ENCODE data around the gene ING2. TPM values are rescaled to one million over a fixed set of nuclear protein-coding genes. Genes with fewer than 3 reads are reported as not detected.

ING2 gene
- total RNA-seq, 1 donor from 2014 or later: 9.5 TPM

DNA sequence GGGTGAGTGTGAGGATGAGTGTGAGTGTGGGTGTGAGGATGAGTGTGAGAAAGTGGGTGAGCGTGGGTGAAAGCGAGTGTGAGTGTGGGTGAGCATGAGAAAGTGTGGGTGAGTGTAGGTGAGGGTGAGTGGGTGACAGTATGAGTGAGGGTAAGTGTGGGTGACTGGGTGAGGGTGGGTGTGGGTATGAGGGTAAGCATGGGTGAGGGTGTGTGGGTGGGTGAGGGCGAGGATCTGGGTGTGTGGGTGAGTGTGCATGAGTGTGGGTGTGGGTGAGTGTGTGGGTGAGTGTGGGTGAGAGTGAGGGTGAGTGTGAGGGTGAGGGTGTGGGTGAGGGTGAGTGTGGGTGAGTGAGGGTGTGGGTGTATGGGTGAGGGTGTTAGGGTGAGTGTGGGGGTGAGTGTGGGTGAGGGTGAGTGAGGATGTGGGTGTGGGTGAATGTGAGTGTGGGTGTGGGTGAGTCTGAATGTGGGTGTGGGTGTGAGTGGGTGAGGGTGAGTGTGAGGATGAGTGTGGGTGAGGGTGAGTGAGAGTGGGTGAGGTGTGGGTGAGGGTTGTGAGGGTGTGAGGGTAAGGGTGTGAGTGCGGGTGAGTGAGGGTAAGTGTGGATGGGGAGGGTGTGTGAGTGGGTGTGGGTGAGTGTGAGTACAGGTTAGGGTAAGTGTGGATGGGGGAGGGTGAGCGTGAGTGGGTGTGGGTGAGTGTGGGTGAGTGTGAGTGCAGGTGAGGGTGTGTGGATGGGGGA is 48.9 kb downstream of the ING2 start:
- no peak overlapping the region for H3K4me3 ChIP-seq
- no peaks in the 10 kb centered on the region for H3K36me3 ChIP-seq
- intact Hi-C loops (cut with DNase I): no loop called here
- ATAC-seq: peak; percentile 24 to 62
- no peaks in the 10 kb centered on the region for H3K9me3 ChIP-seq
- peaks cover 5% of the 10 kb centered on the region for H3K27me3 ChIP-seq (ENCODE audit: low read depth)
- H3K4me1 ChIP-seq: peaks cover 4% of the 10 kb centered on the region
- no peak overlapping the region for H3K27ac ChIP-seq
- DNase-seq: no peak
- TF ChIP-seq CTCF (IDR thresholded peaks at IDR 0.05): no peak

- no peak overlapping the region for H3K4me3 ChIP-seq
- no peak overlapping the region for H3K27ac ChIP-seq
- no peaks in the 10 kb centered on the region for H3K9me3 ChIP-seq
- H3K36me3 ChIP-seq: no peaks in the 10 kb centered on the region
- H3K4me1 ChIP-seq: peaks cover 4% of the 10 kb centered on the region
- ATAC-seq (peak; percentile 36 to 42), DNase-seq (no peak)
- intact Hi-C loops (cut with DNase I): no loop called here
- TF ChIP-seq CTCF (IDR thresholded peaks at IDR 0.05): no peak
- H3K27me3 ChIP-seq (ENCODE audit: low read depth): peaks cover 5% of the 10 kb centered on the region
These were observed 49.5 kb downstream of the ING2 start for GRCh38 chr4:183554346-183554686.

DNA sequence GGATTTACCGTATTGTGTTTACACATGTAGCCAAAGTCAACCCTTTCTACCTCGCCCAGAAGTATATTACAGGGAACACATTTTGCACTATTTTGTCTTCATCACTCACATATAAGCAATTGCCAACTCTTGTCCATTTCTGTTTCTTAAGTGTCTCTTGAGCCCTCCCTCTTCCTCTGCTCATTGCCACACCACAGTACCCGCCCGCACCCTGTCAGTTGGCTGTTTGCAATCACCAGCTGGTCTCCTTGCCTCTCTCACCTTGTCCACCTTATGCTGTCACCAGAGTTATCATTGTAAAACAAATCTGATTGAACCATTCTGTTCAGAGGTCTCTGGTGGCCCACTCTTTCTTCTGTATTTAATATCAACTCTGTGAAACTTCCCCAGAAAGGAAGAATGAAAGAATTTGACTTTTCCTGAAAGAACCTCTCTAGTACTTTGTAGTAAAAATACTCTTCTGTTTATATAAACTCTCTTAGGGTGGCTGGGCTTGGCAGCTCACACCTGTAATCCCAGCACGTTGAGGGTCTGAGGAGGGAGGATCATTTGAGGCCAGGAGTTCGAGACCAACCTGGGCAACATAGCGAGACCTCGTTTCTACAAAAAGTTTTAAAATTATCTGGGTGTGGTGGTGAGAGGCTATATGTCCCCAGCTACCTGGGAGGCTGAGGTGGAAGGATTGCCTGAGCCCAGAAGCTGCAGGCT is 50.2 kb downstream of the ING2 start:
- Histone ChIP-seq H3K4me1 (peaks cover 4% of the 10 kb centered on the region), H3K27me3 (ENCODE audit: low read depth) (peaks cover 4% of the 10 kb centered on the region), H3K36me3 (no peaks in the 10 kb centered on the region), H3K9me3 (no peaks in the 10 kb centered on the region), H3K27ac (no peak overlapping the region), H3K4me3 (no peak overlapping the region)
- TF ChIP-seq CTCF (IDR thresholded peaks at IDR 0.05): no peak
- intact Hi-C loops (cut with DNase I): no loop called here
- ATAC-seq: peak; percentile 83 to 90
- peak; percentile 58 for DNase-seq

DNA sequence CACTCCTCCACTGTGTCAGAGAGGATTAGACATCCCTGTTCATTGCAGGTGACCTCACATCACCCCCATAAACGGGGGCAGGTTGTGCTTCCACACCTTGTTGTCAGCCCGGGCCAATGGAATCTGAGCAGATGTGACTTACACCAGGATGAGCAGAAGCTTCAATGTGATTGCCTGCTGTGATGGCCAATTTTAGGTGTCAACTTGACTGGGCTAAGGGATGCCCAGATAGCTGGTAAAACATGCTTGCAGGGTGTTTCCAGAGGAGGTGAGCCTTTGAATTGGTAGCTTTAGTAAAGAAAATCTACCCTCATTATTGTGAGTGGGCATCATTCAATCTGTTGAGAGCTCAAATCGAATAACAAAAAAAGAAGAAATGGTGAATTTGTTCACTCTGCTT is 52.1 kb downstream of the ING2 start:
- intact Hi-C loops (cut with DNase I): no loop called here
- Histone ChIP-seq H3K27me3 (ENCODE audit: low read depth) (no peaks in the 10 kb centered on the region), H3K4me1 (peaks cover 4% of the 10 kb centered on the region), H3K9me3 (no peaks in the 10 kb centered on the region), H3K4me3 (no peak overlapping the region), H3K27ac (no peak overlapping the region), H3K36me3 (no peaks in the 10 kb centered on the region)
- DNase-seq: no peak
- no peak for TF ChIP-seq CTCF (IDR thresholded peaks at IDR 0.05)
- no peak for ATAC-seq

DNA sequence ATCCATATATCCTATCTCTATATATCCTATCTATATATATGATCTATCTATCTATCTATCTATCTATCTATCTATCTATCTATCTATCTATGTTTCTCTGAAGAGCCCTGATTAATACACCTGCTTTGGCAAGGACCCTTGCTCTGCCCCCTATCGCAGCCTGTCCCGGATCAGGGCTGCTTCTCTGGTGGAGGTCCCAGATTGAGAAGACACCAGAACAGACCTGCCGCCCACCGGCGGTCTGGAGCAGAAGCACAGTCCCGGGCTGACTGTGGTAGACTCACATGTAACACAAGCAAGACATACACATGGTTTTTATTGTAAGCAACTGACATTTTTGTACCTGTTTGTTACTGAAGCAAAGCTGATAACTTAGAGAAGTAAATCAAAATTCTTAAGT is 52.8 kb downstream of the ING2 start:
- no peak for TF ChIP-seq CTCF (IDR thresholded peaks at IDR 0.05)
- Histone ChIP-seq H3K9me3 (no peaks in the 10 kb centered on the region), H3K27ac (no peak overlapping the region), H3K4me3 (no peak overlapping the region), H3K27me3 (ENCODE audit: low read depth) (no peaks in the 10 kb centered on the region), H3K36me3 (no peaks in the 10 kb centered on the region), H3K4me1 (peaks cover 4% of the 10 kb centered on the region)
- ATAC-seq (no peak), DNase-seq (no peak)
- intact Hi-C loops (cut with DNase I): no loop called here

Data from lower lobe of right lung (tissue), 2 donors.